ENCODE results near the gene PCBP3. TPM values are rescaled to one million over a fixed set of nuclear protein-coding genes. Genes with fewer than 3 reads are reported as not detected.

PCBP3 gene
- total and polyA plus RNA-seq, 2 donors (not counting 3 experiments of a cell fraction or from before 2014, with no cell fraction given), result 0.06 to 1.1 TPM

DNA sequence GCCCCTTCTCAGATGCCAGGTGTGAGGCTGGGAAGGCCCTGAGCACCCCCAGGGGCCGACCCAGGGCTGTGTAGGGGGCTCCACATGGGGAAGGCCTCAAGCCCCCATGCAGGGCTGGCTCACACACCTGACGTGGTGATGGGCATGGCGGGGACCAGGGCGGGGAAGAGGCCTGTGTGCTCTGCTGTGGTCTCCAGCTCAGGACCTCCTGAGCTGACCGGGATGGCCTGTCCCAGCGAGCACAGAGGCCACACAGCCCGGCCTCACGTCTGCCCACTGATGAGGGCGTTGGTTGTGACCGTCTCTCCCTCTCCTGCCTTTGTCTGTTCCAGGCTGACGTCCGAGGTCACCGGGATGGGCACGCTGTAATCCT, 297.8 kb downstream of the PCBP3 start:
- intact Hi-C loops (cut with micrococcal nuclease), result no loop called here
- Histone ChIP-seq H3K4me3 (replicated peaks in 1 of 3; ENCODE audit: insufficient read depth in 1 of 3, low read depth in 1 of 3, low read length in 3 of 3) (no peak overlapping the region), H3K4me1 (ENCODE audit: control insufficient read depth, extremely low read depth, insufficient read depth, low read length) (no peaks in the 10 kb centered on the region), H4K20me1 (replicated peaks; ENCODE audit: control insufficient read depth, extremely low read depth, insufficient read depth, low read length) (no peaks in the 10 kb centered on the region), H2AFZ (ENCODE audit: low read depth, low read length) (no peak overlapping the region), H3K9me1 (replicated peaks; ENCODE audit: control insufficient read depth, extremely low read depth, insufficient read depth, low read length) (no peaks in the 10 kb centered on the region), H3K9me3 (replicated peaks; ENCODE audit: control insufficient read depth, insufficient read depth, low read length) (no peaks in the 10 kb centered on the region), H3K36me3 (ENCODE audit: control insufficient read depth in 2 of 2, extremely low read depth in 1 of 2, insufficient read depth in 2 of 2, low read length in 2 of 2) (no peaks in the 10 kb centered on the region), H3K27ac (ENCODE audit: insufficient read depth, low read depth, low read length) (no peak overlapping the region), H3K9ac (replicated peaks; ENCODE audit: extremely low read depth, insufficient read depth, low read length) (no peak overlapping the region), H3K27me3 (ENCODE audit: control insufficient read depth in 2 of 2, insufficient read depth in 2 of 2, low read length in 2 of 2) (no peaks in the 10 kb centered on the region), H3K79me2 (ENCODE audit: control insufficient read depth, insufficient read depth, low read length) (no peaks in the 10 kb centered on the region), H3K4me2 (ENCODE audit: insufficient read depth, low read length) (no peak overlapping the region)
- ChIA-PET CTCF (no interaction called here), POLR2A (no interaction called here)
- dilution Hi-C loops (cut with MboI; ENCODE audit: extremely low pct_ligation_motif_present, low sequenced_read_pairs), result no loop called here
- BruUV-seq (replicated peaks), result no TSS peak
- TF ChIP-seq, protein P1, sequence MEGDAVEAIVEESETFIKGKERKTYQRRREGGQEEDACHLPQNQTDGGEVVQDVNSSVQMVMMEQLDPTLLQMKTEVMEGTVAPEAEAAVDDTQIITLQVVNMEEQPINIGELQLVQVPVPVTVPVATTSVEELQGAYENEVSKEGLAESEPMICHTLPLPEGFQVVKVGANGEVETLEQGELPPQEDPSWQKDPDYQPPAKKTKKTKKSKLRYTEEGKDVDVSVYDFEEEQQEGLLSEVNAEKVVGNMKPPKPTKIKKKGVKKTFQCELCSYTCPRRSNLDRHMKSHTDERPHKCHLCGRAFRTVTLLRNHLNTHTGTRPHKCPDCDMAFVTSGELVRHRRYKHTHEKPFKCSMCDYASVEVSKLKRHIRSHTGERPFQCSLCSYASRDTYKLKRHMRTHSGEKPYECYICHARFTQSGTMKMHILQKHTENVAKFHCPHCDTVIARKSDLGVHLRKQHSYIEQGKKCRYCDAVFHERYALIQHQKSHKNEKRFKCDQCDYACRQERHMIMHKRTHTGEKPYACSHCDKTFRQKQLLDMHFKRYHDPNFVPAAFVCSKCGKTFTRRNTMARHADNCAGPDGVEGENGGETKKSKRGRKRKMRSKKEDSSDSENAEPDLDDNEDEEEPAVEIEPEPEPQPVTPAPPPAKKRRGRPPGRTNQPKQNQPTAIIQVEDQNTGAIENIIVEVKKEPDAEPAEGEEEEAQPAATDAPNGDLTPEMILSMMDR (IDR thresholded peaks at IDR 0.05; ENCODE audit: extremely low read depth in 1 of 2, insufficient read depth in 1 of 2, low read depth in 1 of 2, low read length in 2 of 2), result no peak
- TF ChIP-seq EZH2 (IDR thresholded peaks at IDR 0.05; ENCODE audit: borderline replicate concordance, low read depth, low read length, severe bottlenecking), result no peak
- TF ChIP-seq MYC (IDR thresholded peaks at IDR 0.05; ENCODE audit: low read depth, low read length), result no peak
- no peak for TF ChIP-seq GATA2 (IDR thresholded peaks at IDR 0.05; ENCODE audit: insufficient read depth, insufficient read length, low read depth, low read length)
- TF ChIP-seq POLR2AphosphoS5 (IDR thresholded peaks at IDR 0.05; ENCODE audit: insufficient read depth, low read depth, low read length), result no peak
- TF ChIP-seq MAX (IDR thresholded peaks at IDR 0.05; ENCODE audit: insufficient read depth, insufficient read length), result no peak
- TF ChIP-seq FOS (IDR thresholded peaks at IDR 0.05; ENCODE audit: borderline replicate concordance, insufficient read depth, low read length), result no peak
- TF ChIP-seq JUN (IDR thresholded peaks at IDR 0.05; ENCODE audit: borderline replicate concordance, insufficient read depth, insufficient read length, low read depth), result no peak
- TF ChIP-seq POLR2A (IDR thresholded peaks at IDR 0.05; ENCODE audit: low read depth, low read length), result no peak
- no peak for FAIRE-seq
- DNase-seq (ENCODE audit: low read depth, low spot score), result no peak

Data from endothelial cell of umbilical vein (primary cell).